Astrocyte of the spinal cord (primary cell): ENCODE data around the gene SAMD11.
"Not testable (repeated sequence)": the region's sequence is repeated elsewhere in the genome, so short reads cannot be mapped to it uniquely, and the experiment has no call there.

Experiments used
- DNase-seq: peaks from one replicate; pipeline ENCODE4 v3.0.0; 2011; ENCODE audit warnings: low read depth, low spot score
- H3K4me3 ChIP-seq: 2 replicates; pipeline ENCODE4 v1.5.1; 2011; ENCODE audit warnings: low read depth, mild to moderate bottlenecking, low read length, moderate library complexity
- in situ Hi-C: cut with HindIII; loops from 2 replicates; pipeline ENCODE4 v1.10.0; 2017; ENCODE audit warnings: low sequenced_read_pairs
- TF ChIP-seq, protein P1 (sequence below): IDR thresholded peaks from 2 replicates; pipeline ENCODE4 v1.5.1; 2012; ENCODE audit warnings: low read depth, mild to moderate bottlenecking, low read length, inconsistent platforms

The SAMD11 gene

GRCh38 chr1:888297-888696, 35.4 kb upstream of the SAMD11 start:
- TF ChIP-seq, protein P1, sequence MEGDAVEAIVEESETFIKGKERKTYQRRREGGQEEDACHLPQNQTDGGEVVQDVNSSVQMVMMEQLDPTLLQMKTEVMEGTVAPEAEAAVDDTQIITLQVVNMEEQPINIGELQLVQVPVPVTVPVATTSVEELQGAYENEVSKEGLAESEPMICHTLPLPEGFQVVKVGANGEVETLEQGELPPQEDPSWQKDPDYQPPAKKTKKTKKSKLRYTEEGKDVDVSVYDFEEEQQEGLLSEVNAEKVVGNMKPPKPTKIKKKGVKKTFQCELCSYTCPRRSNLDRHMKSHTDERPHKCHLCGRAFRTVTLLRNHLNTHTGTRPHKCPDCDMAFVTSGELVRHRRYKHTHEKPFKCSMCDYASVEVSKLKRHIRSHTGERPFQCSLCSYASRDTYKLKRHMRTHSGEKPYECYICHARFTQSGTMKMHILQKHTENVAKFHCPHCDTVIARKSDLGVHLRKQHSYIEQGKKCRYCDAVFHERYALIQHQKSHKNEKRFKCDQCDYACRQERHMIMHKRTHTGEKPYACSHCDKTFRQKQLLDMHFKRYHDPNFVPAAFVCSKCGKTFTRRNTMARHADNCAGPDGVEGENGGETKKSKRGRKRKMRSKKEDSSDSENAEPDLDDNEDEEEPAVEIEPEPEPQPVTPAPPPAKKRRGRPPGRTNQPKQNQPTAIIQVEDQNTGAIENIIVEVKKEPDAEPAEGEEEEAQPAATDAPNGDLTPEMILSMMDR = no peak
- no peak overlapping the region for H3K4me3 ChIP-seq
- in situ Hi-C loops = no loop called here
- DNase-seq = no peak

DNA sequence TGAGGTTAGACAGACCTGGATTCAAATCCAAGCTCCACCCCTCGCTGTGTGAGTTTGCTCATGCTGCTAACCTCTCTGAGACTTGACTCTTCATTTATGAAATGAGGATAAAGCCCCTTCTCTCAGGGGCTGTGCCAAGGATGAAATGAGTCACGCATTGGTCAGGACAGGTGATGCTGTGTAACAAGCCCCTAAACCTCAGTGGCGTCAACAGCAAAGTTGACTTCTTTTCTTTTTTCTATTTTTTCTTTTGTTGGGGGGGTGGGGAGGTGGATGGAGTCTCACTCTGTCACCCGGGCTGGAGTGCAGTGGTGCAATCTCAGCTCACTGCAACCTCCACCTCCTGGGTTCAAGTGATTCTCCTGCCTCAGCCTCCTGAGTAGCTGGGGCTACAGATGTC, 33.9 kb upstream of the SAMD11 start:
- DNase-seq, H3K4me3 ChIP-seq, in situ Hi-C loops: not testable (repeated sequence)

- in situ Hi-C loops, H3K4me3 ChIP-seq, DNase-seq: not testable (repeated sequence)
Observed at GRCh38 chr1:890234-890633, 33.5 kb upstream of the SAMD11 start.

DNA sequence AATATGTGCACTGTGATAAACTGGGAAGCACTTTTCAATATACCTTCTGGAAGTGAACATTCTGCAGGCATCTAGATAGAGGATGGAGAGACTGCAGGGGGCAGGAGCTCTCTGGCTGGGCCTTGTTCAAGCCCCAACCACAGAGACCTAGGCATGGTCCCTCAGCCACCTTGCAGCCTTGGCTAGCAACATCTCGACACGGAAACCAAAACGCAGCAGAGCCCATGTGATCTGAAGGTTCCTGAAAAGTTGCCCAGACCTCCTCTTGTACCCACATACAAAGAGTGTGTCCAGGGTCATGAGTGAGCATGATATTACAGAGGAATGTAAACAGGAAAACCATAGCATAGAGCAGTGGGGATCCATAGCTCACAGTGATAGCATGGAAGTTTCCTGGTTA, 33.1 kb upstream of the SAMD11 start:
- no peak for DNase-seq
- in situ Hi-C loops = no loop called here
- H3K4me3 ChIP-seq = no peak overlapping the region
- TF ChIP-seq, protein P1 = no peak

DNA sequence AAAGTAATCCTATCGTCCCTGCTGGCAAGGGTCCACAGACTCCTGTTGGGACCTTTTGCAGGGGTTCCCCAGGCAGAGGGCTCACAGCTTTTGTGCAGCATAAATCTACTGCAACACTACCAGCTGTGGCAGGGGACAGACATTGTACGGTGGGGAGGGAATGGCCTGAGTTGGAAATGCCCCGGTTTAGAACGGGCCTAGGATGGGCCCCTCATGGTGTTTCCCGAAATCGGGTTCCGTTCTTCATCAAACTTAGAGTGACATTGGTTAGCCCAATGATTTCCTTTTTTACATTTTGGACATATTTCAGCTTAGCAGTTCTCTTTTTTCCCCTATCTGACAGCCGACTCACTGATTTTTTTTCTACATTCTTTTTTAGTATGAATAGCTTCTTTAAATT, 26.5 kb upstream of the SAMD11 start:
- TF ChIP-seq, protein P1 = no peak
- no peak for DNase-seq
- H3K4me3 ChIP-seq = no peak overlapping the region
- in situ Hi-C loops = no loop called here

GRCh38 chr1:897951-898350, 25.8 kb upstream of the SAMD11 start:
- in situ Hi-C loops, DNase-seq, H3K4me3 ChIP-seq: not testable (repeated sequence)

DNA sequence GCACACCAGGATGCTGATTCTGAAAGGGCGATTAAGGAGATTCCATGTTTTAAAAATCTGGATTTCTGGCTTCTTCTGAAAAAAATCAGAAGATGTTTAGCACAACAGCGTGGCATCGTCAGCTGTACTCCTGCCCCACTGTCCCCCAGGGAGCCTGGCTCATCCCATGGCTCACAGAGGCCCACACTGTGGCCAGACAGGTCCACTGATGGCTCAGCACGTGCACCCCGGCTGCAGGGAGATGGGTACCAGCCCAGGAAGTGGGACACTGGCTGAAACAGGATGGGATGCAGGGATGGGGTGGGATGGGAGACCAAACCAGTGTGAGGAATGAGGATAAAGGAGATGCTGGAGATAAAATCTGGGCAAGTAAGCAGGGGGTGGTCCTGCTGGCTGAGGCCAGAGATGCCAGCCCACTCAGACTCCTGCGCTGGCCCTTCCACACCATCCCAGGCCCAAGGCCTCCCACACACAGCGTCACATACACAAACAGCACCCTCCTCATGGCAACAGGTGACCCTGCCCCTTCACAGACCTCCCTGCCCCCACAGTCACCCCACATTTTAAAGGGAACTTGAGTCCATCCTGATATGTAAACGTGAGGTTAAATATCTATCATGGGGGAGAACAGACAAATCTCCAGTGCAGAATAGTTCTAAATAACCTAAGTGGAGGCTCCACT, 23.9 kb upstream of the SAMD11 start:
- in situ Hi-C loops = no loop called here
- TF ChIP-seq, protein P1 = no peak
- DNase-seq = no peak
- H3K4me3 ChIP-seq = no peak overlapping the region

DNA sequence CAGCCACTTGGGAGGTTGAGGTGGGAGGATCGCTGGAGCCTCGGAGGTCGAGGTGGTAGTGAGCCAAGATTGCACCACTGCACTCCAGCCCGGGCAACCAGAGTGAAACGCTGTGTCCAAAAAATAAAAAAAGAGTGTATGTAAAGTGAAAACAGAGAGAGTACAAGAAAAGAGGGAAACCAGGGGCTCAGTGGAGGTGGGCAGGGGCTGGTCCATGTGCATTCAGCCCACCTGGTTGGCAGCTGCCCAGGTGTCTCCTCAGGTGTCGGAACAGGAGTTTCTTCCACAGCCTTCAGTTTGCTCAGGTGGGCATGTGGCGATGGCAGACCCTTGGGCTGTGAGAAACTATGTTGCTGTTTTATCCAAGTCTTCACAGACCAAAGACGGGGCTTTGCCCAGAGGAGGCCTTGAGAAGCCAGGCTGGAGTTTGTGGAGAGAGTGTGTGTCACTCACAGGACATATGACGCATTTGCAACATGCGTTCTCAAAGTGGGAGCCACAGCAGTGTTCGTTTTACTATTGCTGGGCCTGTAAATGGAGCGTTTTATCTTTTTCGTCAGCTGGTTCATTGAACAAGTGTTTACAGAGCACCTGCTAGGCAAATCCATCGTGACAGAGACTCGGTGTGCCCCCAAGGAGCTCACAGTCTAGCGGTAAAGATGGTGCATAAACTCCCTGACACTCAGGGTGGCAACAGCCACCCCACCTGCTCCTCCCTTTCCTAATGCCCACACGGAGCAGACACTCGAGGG, 22.4 kb upstream of the SAMD11 start:
- in situ Hi-C loops = no loop called here
- TF ChIP-seq, protein P1 = no peak
- H3K4me3 ChIP-seq = no peak overlapping the region
- no peak for DNase-seq
